ENCODE results near the gene CACNA1B. TPM values are rescaled to one million over a fixed set of nuclear protein-coding genes. Genes with fewer than 3 reads are reported as not detected.

CACNA1B gene
- total RNA-seq, 1 experiment from 2014 or later: 7.8 TPM

DNA sequence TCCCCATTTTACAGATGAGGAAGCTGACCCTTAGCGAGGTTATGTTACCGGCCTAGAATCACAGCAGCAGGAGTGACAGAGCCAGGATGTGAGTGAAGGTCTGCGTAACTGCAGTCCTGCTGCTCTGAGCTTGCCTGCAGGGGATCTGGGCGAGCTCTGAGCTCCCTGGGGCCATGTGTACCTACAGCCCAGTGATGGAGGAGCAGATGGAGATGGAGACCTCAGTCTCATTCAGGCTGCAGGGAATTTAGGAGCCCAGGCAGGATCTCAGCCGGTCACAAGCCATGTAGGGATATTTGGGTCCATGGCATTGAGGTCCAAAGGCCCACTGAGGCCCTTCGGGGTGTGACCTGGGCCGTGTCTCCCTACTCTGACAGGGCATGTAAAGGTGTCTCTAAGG lies 170.6 kb downstream of the CACNA1B start:
- Histone ChIP-seq H3K27ac (ENCODE audit: insufficient read length, low read depth, low read length) (no peak overlapping the region), H3K56ac (ENCODE audit: insufficient read length, low read depth, low read length) (no peak overlapping the region), H4K8ac (replicated peaks; ENCODE audit: insufficient read length, low read depth, low read length) (no peak overlapping the region), H2BK120ac (ENCODE audit: low read depth, low read length, poor library complexity, severe bottlenecking) (no peak overlapping the region), H3K9ac (ENCODE audit: extremely low read depth, insufficient read length, low read length) (no peak overlapping the region), H3K9me3 (ENCODE audit: control insufficient read depth, low read depth, low read length) (no peaks in the 10 kb centered on the region), H3K23ac (ENCODE audit: insufficient read length, low read depth, low read length) (no peak overlapping the region), H3K4me2 (ENCODE audit: insufficient read depth, insufficient read length, low read length) (no peak overlapping the region), H3K18ac (ENCODE audit: insufficient read length, low read depth, low read length) (no peak overlapping the region), H4K5ac (ENCODE audit: insufficient read length, low read depth, low read length) (no peak overlapping the region), H2BK15ac (ENCODE audit: low read depth, low read length) (no peak overlapping the region), H2AFZ (ENCODE audit: low read length) (no peak overlapping the region), H4K20me1 (ENCODE audit: control insufficient read depth, insufficient read depth, insufficient read length) (no peaks in the 10 kb centered on the region), H3K4ac (ENCODE audit: low read depth, low read length) (no peak overlapping the region), H3K79me2 (ENCODE audit: insufficient read depth, low read length) (no peaks in the 10 kb centered on the region), H3T11ph (ENCODE audit: low read length) (no peak overlapping the region), H3K4me1 (ENCODE audit: insufficient read depth, low read length) (no peaks in the 10 kb centered on the region), H2BK20ac (ENCODE audit: low read depth, low read length, poor library complexity, severe bottlenecking) (no peak overlapping the region), H3K14ac (ENCODE audit: insufficient read depth, low read length) (no peak overlapping the region), H4K91ac (ENCODE audit: insufficient read length, low read depth, low read length) (no peak overlapping the region), H2BK5ac (ENCODE audit: insufficient read length, low read length) (no peak overlapping the region), H3K27me3 (ENCODE audit: insufficient read depth, low read length) (no peaks in the 10 kb centered on the region), H2BK12ac (ENCODE audit: insufficient read length, low read depth, low read length) (no peak overlapping the region), H3K79me1 (ENCODE audit: insufficient read depth, low read depth, low read length, poor library complexity, severe bottlenecking) (no peaks in the 10 kb centered on the region), H3K23me2 (ENCODE audit: insufficient read length, low read depth, low read length, poor library complexity, severe bottlenecking) (no peaks in the 10 kb centered on the region), H2AK5ac (ENCODE audit: insufficient read length, low read length) (no peak overlapping the region)
- no peaks in the 10 kb centered on the region; the same call in 1 of the 2 replicates for H3K27me3 Mint-ChIP-seq (ENCODE audit: low read depth)
- TF ChIP-seq, protein P1, sequence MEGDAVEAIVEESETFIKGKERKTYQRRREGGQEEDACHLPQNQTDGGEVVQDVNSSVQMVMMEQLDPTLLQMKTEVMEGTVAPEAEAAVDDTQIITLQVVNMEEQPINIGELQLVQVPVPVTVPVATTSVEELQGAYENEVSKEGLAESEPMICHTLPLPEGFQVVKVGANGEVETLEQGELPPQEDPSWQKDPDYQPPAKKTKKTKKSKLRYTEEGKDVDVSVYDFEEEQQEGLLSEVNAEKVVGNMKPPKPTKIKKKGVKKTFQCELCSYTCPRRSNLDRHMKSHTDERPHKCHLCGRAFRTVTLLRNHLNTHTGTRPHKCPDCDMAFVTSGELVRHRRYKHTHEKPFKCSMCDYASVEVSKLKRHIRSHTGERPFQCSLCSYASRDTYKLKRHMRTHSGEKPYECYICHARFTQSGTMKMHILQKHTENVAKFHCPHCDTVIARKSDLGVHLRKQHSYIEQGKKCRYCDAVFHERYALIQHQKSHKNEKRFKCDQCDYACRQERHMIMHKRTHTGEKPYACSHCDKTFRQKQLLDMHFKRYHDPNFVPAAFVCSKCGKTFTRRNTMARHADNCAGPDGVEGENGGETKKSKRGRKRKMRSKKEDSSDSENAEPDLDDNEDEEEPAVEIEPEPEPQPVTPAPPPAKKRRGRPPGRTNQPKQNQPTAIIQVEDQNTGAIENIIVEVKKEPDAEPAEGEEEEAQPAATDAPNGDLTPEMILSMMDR (conservative IDR thresholded peaks at IDR 0.05): no peak
- no peak for DNase-seq
- no peak overlapping the region for H3K4me3 Mint-ChIP-seq
- H3K9me3 Mint-ChIP-seq: no peaks in the 10 kb centered on the region
- no CpG with 5 or more reads among the region's 7 CpGs for WGBS (ENCODE audit: extremely low coverage, insufficient read length, low lambda C conversion rate)
- H3K36me3 Mint-ChIP-seq (ENCODE audit: insufficient read depth in 1 of 3, low read depth in 3 of 3): peaks cover 2 to 23% (median 21%) of the 10 kb centered on the region in 3 experiments; a peak in 6 of 7 replicates
- H3K27ac Mint-ChIP-seq: no peak overlapping the region
- peaks cover 4 to 12% of the 10 kb centered on the region in 2 experiments for H3K4me1 Mint-ChIP-seq
